GM12874 (cell line): Measurements from ENCODE around the gene CUBN.

Experiments
- CTCF ChIP-seq: IDR thresholded peaks from 2 replicates; pipeline ENCODE4 v1.5.1; 2011; ENCODE audit warnings: low read depth, mild to moderate bottlenecking, control low read depth, low read length, moderate library complexity; ENCODE audit not compliant: insufficient read depth

CUBN gene

GRCh38 chr10:16964576-16965343, 164.9 kb downstream of the CUBN start:
- TF ChIP-seq CTCF = no peak

GRCh38 chr10:16960551-16960950, 169.1 kb downstream of the CUBN start:
- TF ChIP-seq CTCF = no peak

GRCh38 chr10:16957038-16957437, 172.6 kb downstream of the CUBN start:
- no peak for TF ChIP-seq CTCF

GRCh38 chr10:16954280-16955030, 175.2 kb downstream of the CUBN start:
- TF ChIP-seq CTCF = no peak

- no peak for TF ChIP-seq CTCF
Measured at GRCh38 chr10:16953270-16953669, 176.3 kb downstream of the CUBN start.

GRCh38 chr10:16952610-16953009, 177.0 kb downstream of the CUBN start:
- no peak for TF ChIP-seq CTCF

- no peak for TF ChIP-seq CTCF
Measured at GRCh38 chr10:16952080-16952479, 177.5 kb downstream of the CUBN start.
